Naive thymus-derived CD8-positive, alpha-beta T cell (primary cell): ENCODE data around the gene EXOC3. TPM values are rescaled to one million over a fixed set of nuclear protein-coding genes. Genes with fewer than 3 reads are reported as not detected.

Source experiments
- ATAC-seq, 2 donors: fragments of 150-1000 bp; cut with Tn5 transposase in 1 of 2; sonication (Bioruptor Pico), chemical (Tn5 transposase) in 1 of 2; 1 replicate in 1 of 2; 2 replicates in 1 of 2; pipeline ENCODE4 v1.10.0; 2021; ENCODE audit warnings: mild to moderate bottlenecking in 2 of 2, moderate library complexity in 2 of 2
- POLR2A ChIA-PET: fragments of 350-600 bp; sonication (Branson Sonifier 250); formaldehyde crosslinking; loops from one replicate; lab custom pipeline; 2021; ENCODE audit warnings: antibody characterized with exemption; lab: Charles Lee
- DNase-seq, 10 donors: peaks; one replicate each; pipeline versions ENCODE4 v3.0.0 to v3.0.0-alpha.2; 2020 to 2022
- H3K27ac Mint-ChIP-seq, 10 donors: one replicate each; pipeline ENCODE4 v1.8.0; 2020 to 2022; ENCODE audit warnings: mild to moderate bottlenecking in 10 of 10, mixed read lengths in 10 of 10, moderate library complexity in 4 of 10, inconsistent platforms in 1 of 10
- H3K27me3 Mint-ChIP-seq, 5 donors: one replicate each; pipeline ENCODE4 v1.8.0; 2021 to 2022; ENCODE audit warnings: mixed read lengths in 5 of 5
- H3K36me3 Mint-ChIP-seq, 3 donors: one replicate each; pipeline ENCODE4 v1.8.0; 2020 to 2022; ENCODE audit warnings: mixed read lengths in 3 of 3, mild to moderate bottlenecking in 2 of 3, inconsistent platforms in 1 of 3
- H3K4me1 Mint-ChIP-seq, 4 donors: one replicate each; pipeline ENCODE4 v1.8.0; 2021 to 2022; ENCODE audit warnings: mixed read lengths in 4 of 4
- H3K4me3 Mint-ChIP-seq, 10 donors: one replicate each; pipeline ENCODE4 v1.8.0; 2020 to 2022; ENCODE audit warnings: mild to moderate bottlenecking in 10 of 10, mixed read lengths in 10 of 10, moderate library complexity in 6 of 10, inconsistent platforms in 1 of 10
- H3K9me3 Mint-ChIP-seq, 9 donors: one replicate each; pipeline ENCODE4 v1.8.0; 2020 to 2022; ENCODE audit warnings: mixed read lengths in 9 of 9, mild to moderate bottlenecking in 3 of 9, inconsistent platforms in 1 of 9, moderate library complexity in 1 of 9
- polyA plus RNA-seq, 3 donors: library from polyadenylated mRNA; unstranded; fragments of 300-500 nt; fragmentation: Illumina TruSeq; gene quantifications; one replicate each; pipeline ENCODE4 v1.2.3, GENCODE V29; 2021
- total RNA-seq, 8 experiments: library from RNA in 2 of 8; stranded (reverse) in 2 of 8; gene quantifications; one replicate each; pipeline ENCODE4 v1.2.3 and lab custom pipeline; 2021 to 2026

The EXOC3 gene
- total and polyA plus RNA-seq, 5 experiments from 2014 or later = 29.7 to 99.5 (median 57.1) TPM

GRCh38 chr5:492314-492893, 49.4 kb downstream of the EXOC3 start:
- POLR2A ChIA-PET = no interaction called here
- DNase-seq (no peak), ATAC-seq (no peak)
- peaks cover 0 to 2% (median 0%) of the 10 kb centered on the region in 5 donors for H3K27me3 Mint-ChIP-seq
- no peaks in the 10 kb centered on the region for H3K36me3 Mint-ChIP-seq
- H3K4me3 Mint-ChIP-seq = no peak overlapping the region
- H3K27ac Mint-ChIP-seq = no peak overlapping the region
- peaks cover 0 to under 1% (median 0%) of the 10 kb centered on the region in 4 donors for H3K4me1 Mint-ChIP-seq
- no peaks in the 10 kb centered on the region for H3K9me3 Mint-ChIP-seq

GRCh38 chr5:493119-493701, 50.2 kb downstream of the EXOC3 start:
- POLR2A ChIA-PET = no interaction called here

GRCh38 chr5:493758-494157, 50.8 kb downstream of the EXOC3 start:
- Mint-ChIP-seq H3K36me3 (no peaks in the 10 kb centered on the region), H3K4me1 (no peaks in the 10 kb centered on the region), H3K9me3 (no peaks in the 10 kb centered on the region), H3K4me3 (no peak overlapping the region), H3K27ac (no peak overlapping the region), H3K27me3 (peaks cover 2 to 10% (median 6%) of the 10 kb centered on the region in 5 donors)
- no peak for DNase-seq
- POLR2A ChIA-PET = no interaction called here
- no peak for ATAC-seq

More at GRCh38 chr5:493119-493701, 50.2 kb downstream of the EXOC3 start:
- H3K4me1 Mint-ChIP-seq = no peaks in the 10 kb centered on the region
- H3K36me3 Mint-ChIP-seq = no peaks in the 10 kb centered on the region
- H3K27me3 Mint-ChIP-seq = peaks cover 2 to 6% (median 4%) of the 10 kb centered on the region in 5 donors
- no peak for ATAC-seq
- H3K27ac Mint-ChIP-seq = no peak overlapping the region
- no peaks in the 10 kb centered on the region for H3K9me3 Mint-ChIP-seq
- no peak for DNase-seq
- H3K4me3 Mint-ChIP-seq = no peak overlapping the region

GRCh38 chr5:494667-495255, 51.8 kb downstream of the EXOC3 start:
- Mint-ChIP-seq H3K27ac (no peak overlapping the region), H3K4me3 (no peak overlapping the region), H3K4me1 (no peaks in the 10 kb centered on the region), H3K27me3 (peaks cover 2 to 18% (median 10%) of the 10 kb centered on the region in 5 donors), H3K36me3 (no peaks in the 10 kb centered on the region), H3K9me3 (no peaks in the 10 kb centered on the region)
- ATAC-seq (no peak), DNase-seq (no peak)
- POLR2A ChIA-PET = no interaction called here

- POLR2A ChIA-PET = no interaction called here
- Mint-ChIP-seq H3K4me3 (no peak overlapping the region), H3K36me3 (no peaks in the 10 kb centered on the region), H3K4me1 (peaks cover 0 to under 1% (median 0%) of the 10 kb centered on the region in 4 donors), H3K27me3 (peaks cover 2 to 29% (median 10%) of the 10 kb centered on the region in 5 donors), H3K27ac (no peak overlapping the region), H3K9me3 (no peaks in the 10 kb centered on the region)
- ATAC-seq = no peak
- DNase-seq = no peak
Observed at GRCh38 chr5:496028-496427, 53.1 kb downstream of the EXOC3 start.

GRCh38 chr5:497090-497700, 54.2 kb downstream of the EXOC3 start:
- POLR2A ChIA-PET = no interaction called here
- no peak for DNase-seq
- Mint-ChIP-seq H3K4me1 (peaks cover 0 to 6% (median 1%) of the 10 kb centered on the region in 4 donors), H3K36me3 (no peaks in the 10 kb centered on the region), H3K9me3 (no peaks in the 10 kb centered on the region), H3K27ac (no peak overlapping the region), H3K27me3 (peaks cover 3 to 35% (median 10%) of the 10 kb centered on the region in 5 donors), H3K4me3 (no peak overlapping the region)
- no peak for ATAC-seq

- ATAC-seq = no peak
- POLR2A ChIA-PET = no interaction called here
- peak overlapping the region in 1 of 10 donors; percentile 79 for H3K27ac Mint-ChIP-seq
- no peaks in the 10 kb centered on the region for H3K9me3 Mint-ChIP-seq
- no peaks in the 10 kb centered on the region for H3K36me3 Mint-ChIP-seq
- H3K4me3 Mint-ChIP-seq = no peak overlapping the region
- DNase-seq = no peak
- peaks cover 6 to 40% (median 13%) of the 10 kb centered on the region in 5 donors for H3K27me3 Mint-ChIP-seq
- peaks cover 0 to 9% (median 3%) of the 10 kb centered on the region in 4 donors for H3K4me1 Mint-ChIP-seq
Observed at GRCh38 chr5:497871-498509, 55.0 kb downstream of the EXOC3 start.

GRCh38 chr5:499233-500209, 56.5 kb downstream of the EXOC3 start:
- Mint-ChIP-seq H3K27ac (no peak overlapping the region), H3K4me1 (peaks cover 0 to 9% (median 3%) of the 10 kb centered on the region in 4 donors), H3K9me3 (no peaks in the 10 kb centered on the region), H3K4me3 (no peak overlapping the region), H3K36me3 (no peaks in the 10 kb centered on the region), H3K27me3 (peaks cover 6 to 46% (median 14%) of the 10 kb centered on the region in 5 donors)
- ATAC-seq = no peak
- no peak for DNase-seq
- POLR2A ChIA-PET = no interaction called here

- H3K27me3 Mint-ChIP-seq = peaks cover 6 to 46% (median 14%) of the 10 kb centered on the region in 5 donors
- no peak overlapping the region for H3K4me3 Mint-ChIP-seq
- ATAC-seq (no peak), DNase-seq (no peak)
- no peaks in the 10 kb centered on the region for H3K36me3 Mint-ChIP-seq
- no peaks in the 10 kb centered on the region for H3K9me3 Mint-ChIP-seq
- H3K4me1 Mint-ChIP-seq = peaks cover 0 to 9% (median 3%) of the 10 kb centered on the region in 4 donors
- no peak overlapping the region for H3K27ac Mint-ChIP-seq
- POLR2A ChIA-PET = no interaction called here
Observed at GRCh38 chr5:500491-500890, 57.5 kb downstream of the EXOC3 start.

GRCh38 chr5:501105-501830, 58.3 kb downstream of the EXOC3 start:
- H3K4me3 Mint-ChIP-seq = peak overlapping the region in 3 of 10 donors; percentile 23 to 44 (median 39)
- ATAC-seq (no peak), DNase-seq (no peak)

GRCh38 chr5:501831-502184, 58.8 kb downstream of the EXOC3 start:
- DNase-seq (no peak), ATAC-seq (peak in 1 of 2 donors; percentile 28)
- no peak overlapping the region for H3K27ac Mint-ChIP-seq
- no peaks in the 10 kb centered on the region for H3K36me3 Mint-ChIP-seq
- H3K4me1 Mint-ChIP-seq = peaks cover 0 to 9% (median 3%) of the 10 kb centered on the region in 4 donors
- POLR2A ChIA-PET = no interaction called here
- H3K9me3 Mint-ChIP-seq = no peaks in the 10 kb centered on the region
- peak overlapping the region in 8 of 10 donors; percentile 14 to 55 (median 28) for H3K4me3 Mint-ChIP-seq
- H3K27me3 Mint-ChIP-seq = peaks cover 6 to 46% (median 14%) of the 10 kb centered on the region in 5 donors

More at GRCh38 chr5:501105-501830, 58.3 kb downstream of the EXOC3 start:
- Mint-ChIP-seq H3K4me1 (peaks cover 0 to 9% (median 3%) of the 10 kb centered on the region in 4 donors), H3K36me3 (no peaks in the 10 kb centered on the region), H3K9me3 (no peaks in the 10 kb centered on the region), H3K27ac (no peak overlapping the region), H3K27me3 (peaks cover 6 to 46% (median 14%) of the 10 kb centered on the region in 5 donors)
- POLR2A ChIA-PET = no interaction called here
